NCI-H1694 (cell line): Measurements from ENCODE around the gene C1orf232.

Source experiments
- DNase-seq: peaks from one replicate; lab custom pipeline; 2025; lab: John Stamatoyannopoulos, UW

Gene C1orf232

GRCh38 chr1:26156285-26157038 is 12.3 kb downstream of the C1orf232 start:
- peak; percentile 38 for DNase-seq

- no peak for DNase-seq
Observed at GRCh38 chr1:26155370-26156284, 13.1 kb downstream of the C1orf232 start.

DNA sequence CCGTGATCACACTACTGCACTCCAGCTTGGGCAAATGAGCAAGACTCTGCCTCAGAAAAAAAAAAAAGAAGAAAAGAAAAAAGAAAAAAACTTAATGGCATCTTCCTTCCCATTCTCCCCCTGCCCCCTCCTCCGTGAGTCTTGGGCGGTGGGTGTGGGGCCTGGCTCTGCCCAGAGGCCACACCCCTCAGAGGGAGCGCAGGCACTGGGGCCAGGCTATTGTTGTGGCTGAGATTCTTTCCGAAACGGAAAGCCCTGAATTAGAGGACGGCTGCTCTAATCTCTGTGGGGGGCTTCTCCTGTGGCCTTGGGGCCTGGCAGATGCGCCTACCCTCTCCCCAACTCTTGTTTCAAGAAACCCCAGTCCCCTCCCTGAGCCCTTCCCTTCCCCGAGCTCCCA is 14.0 kb downstream of the C1orf232 start:
- DNase-seq: no peak

GRCh38 chr1:26153966-26154532 is 14.7 kb downstream of the C1orf232 start:
- no peak for DNase-seq

- DNase-seq: no peak
Observed at GRCh38 chr1:26148887-26149286, 19.9 kb downstream of the C1orf232 start.

DNA sequence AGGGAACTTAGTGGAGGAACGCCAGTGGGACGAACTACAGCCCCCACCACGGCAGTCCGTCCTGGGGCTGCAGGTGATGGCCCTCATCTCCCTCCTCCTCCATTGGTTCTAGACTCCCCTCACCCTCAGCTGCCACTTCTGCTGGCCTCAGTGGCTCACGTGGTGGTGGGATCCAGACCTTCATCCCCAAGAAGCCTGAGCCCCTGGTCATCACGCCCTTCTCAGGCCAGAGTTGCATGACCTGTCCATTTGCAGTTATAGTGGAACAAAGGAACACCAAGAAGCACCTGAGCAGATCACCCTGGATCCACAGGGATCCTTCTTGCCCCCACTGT is 22.8 kb downstream of the C1orf232 start:
- no peak for DNase-seq

GRCh38 chr1:26145041-26145959 is 23.5 kb downstream of the C1orf232 start:
- peak; percentile 87 for DNase-seq

DNA sequence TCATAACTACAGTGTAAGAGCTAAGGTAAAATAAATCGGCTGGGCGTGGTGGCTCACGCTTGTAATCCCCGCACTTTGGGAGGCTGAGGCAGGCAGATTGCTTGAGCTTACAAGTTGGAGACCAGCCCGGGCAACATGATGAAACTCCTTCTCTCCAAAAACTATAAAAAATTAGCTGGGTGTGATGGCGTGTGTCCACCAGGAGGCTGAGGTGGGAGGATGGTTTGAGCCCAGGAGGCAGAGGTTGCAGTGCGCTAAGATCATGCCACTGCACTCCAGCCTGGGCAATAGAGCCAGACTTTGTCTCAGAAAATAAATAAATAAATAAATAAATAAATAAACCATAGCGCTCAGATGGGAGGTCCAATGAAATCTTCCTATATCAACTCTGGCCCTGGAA is 26.6 kb downstream of the C1orf232 start:
- DNase-seq: no peak

GRCh38 chr1:26138974-26139558 is 29.7 kb downstream of the C1orf232 start:
- DNase-seq: no peak

DNA sequence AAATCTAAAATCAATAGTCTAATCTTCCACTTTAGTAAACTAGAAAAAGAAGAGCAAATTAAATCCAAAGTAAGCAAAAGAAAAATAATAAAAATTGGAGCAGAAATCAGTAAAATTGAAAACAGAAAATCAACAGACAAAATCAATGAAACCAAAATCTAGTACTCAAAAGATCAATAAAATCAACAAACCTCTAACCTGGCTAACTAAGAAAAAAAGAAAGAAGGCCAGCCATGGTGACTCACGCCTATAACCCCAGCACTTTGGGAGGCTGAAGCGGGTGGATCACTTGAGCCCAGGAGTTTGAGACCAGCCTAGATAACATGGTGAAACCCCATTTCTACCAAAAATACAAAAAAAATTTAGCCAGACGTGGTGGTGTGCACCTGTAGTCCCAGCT is 34.3 kb downstream of the C1orf232 start:
- no peak for DNase-seq

GRCh38 chr1:26132834-26133167 is 36.0 kb downstream of the C1orf232 start:
- no peak for DNase-seq

GRCh38 chr1:26132128-26132833 is 36.5 kb downstream of the C1orf232 start:
- DNase-seq: no peak

GRCh38 chr1:26130695-26131094 is 38.1 kb downstream of the C1orf232 start:
- no peak for DNase-seq

- DNase-seq: no peak
Observed at GRCh38 chr1:26129778-26130177, 39.0 kb downstream of the C1orf232 start.

GRCh38 chr1:26127235-26128163 is 41.3 kb downstream of the C1orf232 start:
- no peak for DNase-seq

GRCh38 chr1:26126321-26127084 is 42.3 kb downstream of the C1orf232 start:
- DNase-seq: no peak

- no peak for DNase-seq
Observed at GRCh38 chr1:26125946-26126320, 42.8 kb downstream of the C1orf232 start.

GRCh38 chr1:26125382-26125781 is 43.4 kb downstream of the C1orf232 start:
- no peak for DNase-seq
